Natural killer cell treated with Interleukin-12 subunit alpha and Interleukin-12 subunit beta and Interleukin-15 and Interleukin-18, amount 100 ng/mL, for 72 hours (primary cell): Measurements from ENCODE around the gene AKT1. TPM values are rescaled to one million over a fixed set of nuclear protein-coding genes. Genes with fewer than 3 reads are reported as not detected.
A peak's percentile ranks its signal among the peaks of the same experiment; 100 is the strongest.

Experiments
- ATAC-seq, 2 donors: fragments of 150-1000 bp; cut with Tn5 transposase in 1 of 2; sonication (Bioruptor Pico), chemical (Tn5 transposase) in 1 of 2; 2 replicates each; pipeline ENCODE4 v1.10.0; 2021
- DNase-seq: peaks from one replicate; pipeline ENCODE4 v3.0.0; 2022; ENCODE audit warnings: low spot score
- H3K27ac Mint-ChIP-seq, 2 donors: 1 replicate in 1 of 2; 2 replicates in 1 of 2; pipeline ENCODE4 v1.8.0; 2022; ENCODE audit warnings: mixed read lengths in 2 of 2, mild to moderate bottlenecking in 1 of 2, moderate library complexity in 1 of 2
- H3K27me3 Mint-ChIP-seq, 2 donors: 1 replicate in 1 of 2; 2 replicates in 1 of 2; pipeline ENCODE4 v1.8.0; 2022; ENCODE audit warnings: mixed read lengths in 2 of 2
- H3K36me3 Mint-ChIP-seq: one replicate; pipeline ENCODE4 v1.8.0; 2022; ENCODE audit warnings: mixed read lengths
- H3K4me1 Mint-ChIP-seq, 2 donors: 1 replicate in 1 of 2; 2 replicates in 1 of 2; pipeline ENCODE4 v1.8.0; 2022; ENCODE audit warnings: low read depth in 2 of 2, mixed read lengths in 2 of 2, mild to moderate bottlenecking in 1 of 2
- H3K4me3 Mint-ChIP-seq: one replicate; pipeline ENCODE4 v1.8.0; 2022; ENCODE audit warnings: mixed read lengths
- H3K9me3 Mint-ChIP-seq: 2 replicates; pipeline ENCODE4 v1.8.0; 2022; ENCODE audit warnings: mixed read lengths
- total RNA-seq, 2 donors: library from RNA; stranded (reverse); gene quantifications; one replicate each; pipeline ENCODE4 v1.2.3, GENCODE V29; 2022

Gene AKT1
- total RNA-seq, 2 donors from 2014 or later, result 128 to 229 TPM

GRCh38 chr14:104772707-104773504 lies 22.6 kb downstream of the AKT1 start:
- Mint-ChIP-seq H3K4me3 (no peak overlapping the region), H3K4me1 (no peaks in the 10 kb centered on the region), H3K9me3 (no peaks in the 10 kb centered on the region), H3K27ac (no peak overlapping the region), H3K27me3 (no peaks in the 10 kb centered on the region), H3K36me3 (no peaks in the 10 kb centered on the region)
- DNase-seq, result no peak
- no peak for ATAC-seq

GRCh38 chr14:104771918-104772706 lies 23.4 kb downstream of the AKT1 start:
- no peak for DNase-seq
- Mint-ChIP-seq H3K36me3 (no peaks in the 10 kb centered on the region), H3K27ac (no peak overlapping the region), H3K4me3 (no peak overlapping the region), H3K9me3 (no peaks in the 10 kb centered on the region), H3K4me1 (no peaks in the 10 kb centered on the region), H3K27me3 (no peaks in the 10 kb centered on the region)
- ATAC-seq, result no peak

GRCh38 chr14:104771374-104771773 lies 24.2 kb downstream of the AKT1 start:
- Mint-ChIP-seq H3K27ac (no peak overlapping the region), H3K9me3 (no peaks in the 10 kb centered on the region), H3K36me3 (no peaks in the 10 kb centered on the region), H3K27me3 (no peaks in the 10 kb centered on the region), H3K4me3 (no peak overlapping the region), H3K4me1 (no peaks in the 10 kb centered on the region)
- DNase-seq (peak; percentile 51), ATAC-seq (no peak)

- Mint-ChIP-seq H3K27me3 (no peaks in the 10 kb centered on the region), H3K36me3 (no peaks in the 10 kb centered on the region), H3K4me1 (no peaks in the 10 kb centered on the region), H3K4me3 (no peak overlapping the region), H3K9me3 (no peaks in the 10 kb centered on the region), H3K27ac (no peak overlapping the region)
- ATAC-seq (no peak), DNase-seq (peak; percentile 45)
Observed at GRCh38 chr14:104770851-104771272, 24.7 kb downstream of the AKT1 start.

GRCh38 chr14:104770072-104770579 lies 25.4 kb downstream of the AKT1 start:
- no peaks in the 10 kb centered on the region for H3K27me3 Mint-ChIP-seq
- no peaks in the 10 kb centered on the region for H3K36me3 Mint-ChIP-seq
- H3K4me3 Mint-ChIP-seq, result no peak overlapping the region
- no peak for ATAC-seq
- no peaks in the 10 kb centered on the region for H3K9me3 Mint-ChIP-seq
- DNase-seq, result no peak
- no peak overlapping the region for H3K27ac Mint-ChIP-seq
- no peaks in the 10 kb centered on the region for H3K4me1 Mint-ChIP-seq

- Mint-ChIP-seq H3K27ac (no peak overlapping the region), H3K36me3 (no peaks in the 10 kb centered on the region), H3K4me3 (no peak overlapping the region), H3K4me1 (no peaks in the 10 kb centered on the region), H3K9me3 (no peaks in the 10 kb centered on the region), H3K27me3 (no peaks in the 10 kb centered on the region)
- ATAC-seq (no peak), DNase-seq (no peak)
Observed at GRCh38 chr14:104769324-104770071, 26.1 kb downstream of the AKT1 start.

GRCh38 chr14:104768437-104769323 lies 26.9 kb downstream of the AKT1 start:
- Mint-ChIP-seq H3K4me3 (no peak overlapping the region), H3K27me3 (no peaks in the 10 kb centered on the region), H3K4me1 (no peaks in the 10 kb centered on the region), H3K9me3 (no peaks in the 10 kb centered on the region), H3K27ac (no peak overlapping the region), H3K36me3 (no peaks in the 10 kb centered on the region)
- ATAC-seq (peak; percentile 87 to 92), DNase-seq (peak; percentile 90)

- Mint-ChIP-seq H3K4me3 (no peak overlapping the region), H3K27ac (no peak overlapping the region), H3K4me1 (no peaks in the 10 kb centered on the region), H3K9me3 (no peaks in the 10 kb centered on the region), H3K36me3 (no peaks in the 10 kb centered on the region), H3K27me3 (no peaks in the 10 kb centered on the region)
- ATAC-seq, result no peak
- no peak for DNase-seq
Observed at GRCh38 chr14:104767634-104767918, 28.0 kb downstream of the AKT1 start.

GRCh38 chr14:104766863-104767633 lies 28.5 kb downstream of the AKT1 start:
- Mint-ChIP-seq H3K4me3 (no peak overlapping the region), H3K4me1 (no peaks in the 10 kb centered on the region), H3K36me3 (no peaks in the 10 kb centered on the region), H3K27ac (no peak overlapping the region), H3K9me3 (no peaks in the 10 kb centered on the region), H3K27me3 (no peaks in the 10 kb centered on the region)
- ATAC-seq (no peak), DNase-seq (no peak)

GRCh38 chr14:104766256-104766862 lies 29.2 kb downstream of the AKT1 start:
- Mint-ChIP-seq H3K27me3 (no peaks in the 10 kb centered on the region), H3K4me1 (peaks cover 0 to under 1% of the 10 kb centered on the region in 2 donors), H3K9me3 (no peaks in the 10 kb centered on the region), H3K4me3 (no peak overlapping the region), H3K27ac (no peak overlapping the region), H3K36me3 (no peaks in the 10 kb centered on the region)
- DNase-seq (no peak), ATAC-seq (no peak)

- peaks cover 0 to 5% of the 10 kb centered on the region in 2 donors for H3K4me1 Mint-ChIP-seq
- no peaks in the 10 kb centered on the region for H3K27me3 Mint-ChIP-seq
- H3K27ac Mint-ChIP-seq, result no peak overlapping the region
- ATAC-seq (no peak), DNase-seq (no peak)
- H3K9me3 Mint-ChIP-seq, result no peaks in the 10 kb centered on the region
- H3K36me3 Mint-ChIP-seq, result no peaks in the 10 kb centered on the region
- no peak overlapping the region for H3K4me3 Mint-ChIP-seq
Observed at GRCh38 chr14:104765517-104765916, 30.0 kb downstream of the AKT1 start.
